Vagina (tissue), 2 donors: ENCODE data around the gene DDHD1. TPM values are rescaled to one million over a fixed set of nuclear protein-coding genes. Genes with fewer than 3 reads are reported as not detected.
"Not testable (repeated sequence)": the region's sequence is repeated elsewhere in the genome, so short reads cannot be mapped to it uniquely, and the experiment has no call there.

Source experiments
- DNase-seq, 2 donors: peaks; one replicate each; pipeline ENCODE4 v3.0.0-alpha.2; 2017; ENCODE audit errors: extremely low spot score in 2 of 2
- H3K27ac ChIP-seq: fragments of 200-600 bp; sonication (generic); one replicate; pipeline ENCODE4 v1.5.1; 2019
- H3K27me3 ChIP-seq: fragments of 200-600 bp; sonication (generic); one replicate; pipeline ENCODE4 v1.5.1; 2019
- H3K36me3 ChIP-seq, 2 donors: fragments of 200-600 bp; sonication (generic); one replicate each; pipeline ENCODE4 v1.5.1; 2017 to 2019
- H3K4me1 ChIP-seq: fragments of 200-600 bp; sonication (generic); one replicate; pipeline ENCODE4 v1.5.1; 2019
- H3K4me3 ChIP-seq, 2 donors: fragments of 200-600 bp; sonication (generic); 1 replicate in 1 of 2; 2 replicates in 1 of 2; pipeline ENCODE4 v1.5.1; 2016 to 2019
- H3K9me3 ChIP-seq: fragments of 200-600 bp; sonication (generic); one replicate; pipeline ENCODE4 v1.5.1; 2019
- CTCF ChIP-seq, 3 experiments: fragments of 450-650 bp in 2 of 3; fragments of 200-600 bp in 1 of 3; sonication (generic) in 1 of 3; IDR thresholded peaks; one replicate each; pipeline ENCODE4 v1.5.1; 2017 to 2019; ENCODE audit warnings: antibody characterized with exemption in 3 of 3, mild to moderate bottlenecking in 2 of 3, moderate library complexity in 2 of 3
- POLR2A ChIP-seq, 2 donors: fragments of 450-650 bp; IDR thresholded peaks; one replicate each; pipeline ENCODE4 v1.6.1; 2017; ENCODE audit warnings: antibody characterized with exemption in 2 of 2, mild to moderate bottlenecking in 2 of 2, moderate library complexity in 2 of 2
- POLR2AphosphoS5 ChIP-seq, 2 donors: sonication (generic); formaldehyde crosslinking; IDR thresholded peaks; one replicate each; pipeline ENCODE4 v1.9.0; 2017; ENCODE audit warnings: antibody characterized with exemption in 2 of 2, mild to moderate bottlenecking in 2 of 2, low read depth in 1 of 2; ENCODE audit not compliant: insufficient read depth in 1 of 2
- intact Hi-C: fragments of 100-400 bp; cut with DNase I; formaldehyde crosslinking; loops from one replicate; pipeline ENCODE4 v1.15.1; 2023
- total RNA-seq: library from RNA; depleted of rRNA; stranded (reverse); fragments of >200 nt; gene quantifications from one replicate; pipeline ENCODE4 v1.2.3, GENCODE V29; 2016

Gene DDHD1
- total RNA-seq, 1 donor from 2014 or later: 17.4 TPM

GRCh38 chr14:53093206-53093605 lies 59.9 kb downstream of the DDHD1 start:
- intact Hi-C loops: no loop called here
- no peaks in the 10 kb centered on the region for H3K9me3 ChIP-seq
- H3K4me3 ChIP-seq: no peak overlapping the region
- no peak for TF ChIP-seq POLR2A (IDR thresholded peaks at IDR 0.05)
- TF ChIP-seq CTCF (IDR thresholded peaks at IDR 0.05): no peak
- no peak for TF ChIP-seq POLR2AphosphoS5 (IDR thresholded peaks at IDR 0.05; ENCODE audit: insufficient read depth in 1 of 2, low read depth in 1 of 2)
- H3K27me3 ChIP-seq: no peaks in the 10 kb centered on the region
- H3K27ac ChIP-seq: no peak overlapping the region
- no peak for DNase-seq
- H3K4me1 ChIP-seq: no peaks in the 10 kb centered on the region
- H3K36me3 ChIP-seq: no peaks in the 10 kb centered on the region

GRCh38 chr14:53090853-53091252 lies 62.3 kb downstream of the DDHD1 start:
- no peaks in the 10 kb centered on the region for H3K36me3 ChIP-seq
- no peak overlapping the region for H3K27ac ChIP-seq
- H3K4me1 ChIP-seq: no peaks in the 10 kb centered on the region
- H3K9me3 ChIP-seq: no peaks in the 10 kb centered on the region
- intact Hi-C loops: no loop called here
- no peak overlapping the region for H3K4me3 ChIP-seq
- TF ChIP-seq POLR2AphosphoS5 (IDR thresholded peaks at IDR 0.05; ENCODE audit: insufficient read depth in 1 of 2, low read depth in 1 of 2): no peak
- TF ChIP-seq POLR2A (IDR thresholded peaks at IDR 0.05): no peak
- no peak for TF ChIP-seq CTCF (IDR thresholded peaks at IDR 0.05)
- DNase-seq: no peak
- no peaks in the 10 kb centered on the region for H3K27me3 ChIP-seq

GRCh38 chr14:53084954-53085353 lies 68.2 kb downstream of the DDHD1 start:
- H3K27ac ChIP-seq, H3K9me3 ChIP-seq, DNase-seq, H3K4me3 ChIP-seq, H3K36me3 ChIP-seq, H3K27me3 ChIP-seq, H3K4me1 ChIP-seq, intact Hi-C loops: not testable (repeated sequence)

GRCh38 chr14:53064475-53064874 lies 88.6 kb downstream of the DDHD1 start:
- Histone ChIP-seq H3K4me3 (no peak overlapping the region), H3K27ac (no peak overlapping the region), H3K27me3 (no peaks in the 10 kb centered on the region), H3K9me3 (no peaks in the 10 kb centered on the region), H3K4me1 (no peaks in the 10 kb centered on the region), H3K36me3 (no peaks in the 10 kb centered on the region)
- no peak for DNase-seq
- intact Hi-C loops: no loop called here
- TF ChIP-seq CTCF (IDR thresholded peaks at IDR 0.05): no peak
- no peak for TF ChIP-seq POLR2A (IDR thresholded peaks at IDR 0.05)
- TF ChIP-seq POLR2AphosphoS5 (IDR thresholded peaks at IDR 0.05; ENCODE audit: insufficient read depth in 1 of 2, low read depth in 1 of 2): no peak

GRCh38 chr14:53062856-53063255 lies 90.3 kb downstream of the DDHD1 start:
- no peak overlapping the region for H3K4me3 ChIP-seq
- no peak overlapping the region for H3K27ac ChIP-seq

More at GRCh38 chr14:53062856-53063255, 90.3 kb downstream of the DDHD1 start:
- Histone ChIP-seq H3K27me3 (no peaks in the 10 kb centered on the region), H3K36me3 (no peaks in the 10 kb centered on the region), H3K4me1 (no peaks in the 10 kb centered on the region), H3K9me3 (no peaks in the 10 kb centered on the region)
- TF ChIP-seq CTCF (IDR thresholded peaks at IDR 0.05) (no peak), POLR2A (IDR thresholded peaks at IDR 0.05) (no peak), POLR2AphosphoS5 (IDR thresholded peaks at IDR 0.05; ENCODE audit: insufficient read depth in 1 of 2, low read depth in 1 of 2) (no peak)
- no peak for DNase-seq
- intact Hi-C loops: no loop called here
